Upper lobe of right lung (tissue), 1 donor: Measurements from ENCODE around the gene GBA2. TPM values are rescaled to one million over a fixed set of nuclear protein-coding genes. Genes with fewer than 3 reads are reported as not detected.

ENCODE experiments used
- ATAC-seq: fragments of 200-7000 bp; cut with Tn5 transposase; one replicate; pipeline ENCODE4 v1.9.1; 2020; ENCODE audit warnings: mild to moderate bottlenecking, moderate library complexity
- DNase-seq: peaks from one replicate; pipeline ENCODE4 v3.0.0-alpha.2; 2020
- H3K27ac ChIP-seq: fragments of 200-600 bp; one replicate; pipeline ENCODE4 v1.8.0; 2022
- H3K27me3 ChIP-seq: fragments of 200-600 bp; one replicate; pipeline ENCODE4 v1.8.0; 2022; ENCODE audit warnings: mild to moderate bottlenecking
- H3K36me3 ChIP-seq: fragments of 200-600 bp; one replicate; pipeline ENCODE4 v1.8.0; 2022
- H3K4me1 ChIP-seq: fragments of 200-600 bp; one replicate; pipeline ENCODE4 v1.8.0; 2022
- H3K4me3 ChIP-seq: fragments of 200-600 bp; one replicate; pipeline ENCODE4 v1.8.0; 2022; ENCODE audit warnings: mild to moderate bottlenecking
- H3K9me3 ChIP-seq: fragments of 200-600 bp; one replicate; pipeline ENCODE4 v1.8.0; 2022
- intact Hi-C: fragments of 100-400 bp; cut with DNase I; formaldehyde crosslinking; loops from one replicate; pipeline ENCODE4 v1.11.0; 2022
- total RNA-seq: library from RNA; stranded (reverse); fragmentation: NEBNext Ultra II Directional; extraction: Animal tissue kit (Norgen Biotek cat#: 25700); gene quantifications from one replicate; pipeline ENCODE4 v1.2.1, GENCODE V29; 2021
- TF ChIP-seq, protein P1 (sequence below): fragments of 200-600 bp; IDR thresholded peaks from one replicate; pipeline ENCODE4 v1.8.0; 2022; ENCODE audit warnings: antibody characterized with exemption
- donor health status: DM: no; HTN: yes; CAD: no; lungs with severe emphysema.

Gene GBA2
- total RNA-seq, 1 donor from 2014 or later, result 99.1 TPM

DNA sequence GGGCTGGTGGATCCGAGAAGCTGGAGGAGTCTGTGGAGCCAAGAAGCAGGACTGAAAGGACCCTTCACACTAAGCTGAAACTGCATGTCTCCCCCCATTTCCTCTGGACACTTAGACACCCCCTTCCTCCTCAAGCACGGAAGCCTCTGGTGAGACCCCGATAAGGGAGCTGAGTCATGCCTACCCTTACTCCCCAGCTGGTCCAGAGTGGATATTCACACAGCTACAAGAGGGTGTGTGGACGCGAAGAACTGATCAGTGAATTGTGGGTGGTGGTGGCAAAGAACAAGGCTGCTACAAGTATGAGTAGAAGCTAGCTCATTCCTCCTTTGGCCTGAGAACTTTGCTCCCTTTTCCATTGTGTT, 21.4 kb downstream of the GBA2 start:
- intact Hi-C loops, result no loop called here
- H3K4me1 ChIP-seq, result peaks cover 53% of the 10 kb centered on the region

GRCh38 chr9:35726931-35727330, 22.1 kb downstream of the GBA2 start:
- peaks cover 44% of the 10 kb centered on the region for H3K36me3 ChIP-seq
- H3K9me3 ChIP-seq, result no peaks in the 10 kb centered on the region
- DNase-seq (peak; percentile 75), ATAC-seq (peak; percentile 50)
- H3K27me3 ChIP-seq, result no peaks in the 10 kb centered on the region
- peak overlapping the region; percentile 77 for H3K27ac ChIP-seq
- peaks cover 53% of the 10 kb centered on the region for H3K4me1 ChIP-seq
- TF ChIP-seq, protein P1, sequence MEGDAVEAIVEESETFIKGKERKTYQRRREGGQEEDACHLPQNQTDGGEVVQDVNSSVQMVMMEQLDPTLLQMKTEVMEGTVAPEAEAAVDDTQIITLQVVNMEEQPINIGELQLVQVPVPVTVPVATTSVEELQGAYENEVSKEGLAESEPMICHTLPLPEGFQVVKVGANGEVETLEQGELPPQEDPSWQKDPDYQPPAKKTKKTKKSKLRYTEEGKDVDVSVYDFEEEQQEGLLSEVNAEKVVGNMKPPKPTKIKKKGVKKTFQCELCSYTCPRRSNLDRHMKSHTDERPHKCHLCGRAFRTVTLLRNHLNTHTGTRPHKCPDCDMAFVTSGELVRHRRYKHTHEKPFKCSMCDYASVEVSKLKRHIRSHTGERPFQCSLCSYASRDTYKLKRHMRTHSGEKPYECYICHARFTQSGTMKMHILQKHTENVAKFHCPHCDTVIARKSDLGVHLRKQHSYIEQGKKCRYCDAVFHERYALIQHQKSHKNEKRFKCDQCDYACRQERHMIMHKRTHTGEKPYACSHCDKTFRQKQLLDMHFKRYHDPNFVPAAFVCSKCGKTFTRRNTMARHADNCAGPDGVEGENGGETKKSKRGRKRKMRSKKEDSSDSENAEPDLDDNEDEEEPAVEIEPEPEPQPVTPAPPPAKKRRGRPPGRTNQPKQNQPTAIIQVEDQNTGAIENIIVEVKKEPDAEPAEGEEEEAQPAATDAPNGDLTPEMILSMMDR, result no peak
- peak overlapping the region; percentile 64 for H3K4me3 ChIP-seq
- intact Hi-C loops, result no loop called here

More for the DNA sequence above, 21.4 kb downstream of the GBA2 start:
- no peak for DNase-seq
- Histone ChIP-seq H3K4me3 (peak overlapping the region; percentile 64), H3K36me3 (peaks cover 37% of the 10 kb centered on the region), H3K27me3 (no peaks in the 10 kb centered on the region), H3K9me3 (no peaks in the 10 kb centered on the region), H3K27ac (peak overlapping the region; percentile 77)
- ATAC-seq, result no peak
- TF ChIP-seq, protein P1, result no peak

GRCh38 chr9:35725362-35725761, 23.7 kb downstream of the GBA2 start:
- TF ChIP-seq, protein P1, result no peak
- ATAC-seq (no peak), DNase-seq (no peak)
- no peaks in the 10 kb centered on the region for H3K27me3 ChIP-seq
- peaks cover 60% of the 10 kb centered on the region for H3K36me3 ChIP-seq
- intact Hi-C loops, result no loop called here
- no peak overlapping the region for H3K4me3 ChIP-seq
- H3K4me1 ChIP-seq, result peaks cover 43% of the 10 kb centered on the region
- H3K9me3 ChIP-seq, result no peaks in the 10 kb centered on the region
- no peak overlapping the region for H3K27ac ChIP-seq

GRCh38 chr9:35723908-35724307, 25.1 kb downstream of the GBA2 start:
- Histone ChIP-seq H3K27ac (no peak overlapping the region), H3K4me1 (peaks cover 28% of the 10 kb centered on the region), H3K27me3 (no peaks in the 10 kb centered on the region), H3K4me3 (no peak overlapping the region), H3K9me3 (no peaks in the 10 kb centered on the region), H3K36me3 (peaks cover 75% of the 10 kb centered on the region)
- intact Hi-C loops, result no loop called here
- ATAC-seq (no peak), DNase-seq (no peak)
- TF ChIP-seq, protein P1, result no peak

GRCh38 chr9:35723426-35723825, 25.6 kb downstream of the GBA2 start:
- Histone ChIP-seq H3K27me3 (no peaks in the 10 kb centered on the region), H3K9me3 (no peaks in the 10 kb centered on the region), H3K27ac (no peak overlapping the region), H3K4me3 (no peak overlapping the region), H3K36me3 (peaks cover 79% of the 10 kb centered on the region), H3K4me1 (peaks cover 24% of the 10 kb centered on the region)
- intact Hi-C loops, result no loop called here
- TF ChIP-seq, protein P1, result no peak
- no peak for DNase-seq
- no peak for ATAC-seq

DNA sequence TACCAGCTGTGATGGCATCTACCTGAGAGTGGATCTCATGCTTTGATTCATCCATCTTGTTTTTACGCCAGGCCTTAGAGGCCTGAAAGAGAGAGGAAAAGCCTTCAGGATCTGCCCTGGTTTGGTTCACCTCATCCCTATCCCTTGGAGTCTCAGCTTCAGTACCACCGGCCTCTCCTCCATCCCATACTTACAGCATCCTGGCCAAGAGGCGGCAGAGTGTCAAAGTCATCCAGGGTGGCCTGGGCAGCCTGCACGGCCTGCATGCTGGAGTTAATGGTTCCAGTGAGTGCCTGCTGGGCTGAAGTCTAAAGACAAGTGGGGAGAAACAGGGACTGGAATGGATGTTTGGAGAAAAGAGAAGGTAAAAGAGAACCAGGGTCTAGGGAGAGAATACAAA, 29.5 kb downstream of the GBA2 start:
- DNase-seq, result no peak
- Histone ChIP-seq H3K4me1 (no peaks in the 10 kb centered on the region), H3K9me3 (no peaks in the 10 kb centered on the region), H3K27ac (no peak overlapping the region), H3K27me3 (no peaks in the 10 kb centered on the region), H3K4me3 (no peak overlapping the region), H3K36me3 (peaks cover 100% of the 10 kb centered on the region)
- TF ChIP-seq, protein P1, result no peak
- intact Hi-C loops, result no loop called here
- no peak for ATAC-seq
